Smooth muscle cell (in vitro differentiated cells): ENCODE measurements around the gene BHLHE40. TPM values are rescaled to one million over a fixed set of nuclear protein-coding genes. Genes with fewer than 3 reads are reported as not detected.
"Not testable (repeated sequence)": the region's sequence is repeated elsewhere in the genome, so short reads cannot be mapped to it uniquely, and the experiment has no call there.

Experiments used
- DNase-seq: peaks from one replicate; lab custom pipeline; 2025; ENCODE audit not compliant: unreplicated experiment; lab: John Stamatoyannopoulos, UW
- H2AFZ ChIP-seq: fragments of 200-600 bp; sonication (generic); 2 replicates; pipeline ENCODE4 v1.6.0; 2016; ENCODE audit warnings: antibody characterized with exemption, low read depth, mild to moderate bottlenecking
- H3F3A ChIP-seq: fragments of 200-600 bp; sonication (generic); 2 replicates; pipeline ENCODE4 v1.6.0; 2017; ENCODE audit warnings: antibody characterized with exemption, low read depth
- H3K27ac ChIP-seq: fragments of 200-600 bp; sonication (generic); 2 replicates; pipeline ENCODE4 v1.5.1; 2016; ENCODE audit warnings: low read depth, mild to moderate bottlenecking
- H3K27me3 ChIP-seq: fragments of 200-600 bp; sonication (generic); 2 replicates; pipeline ENCODE4 v1.6.1; 2016; ENCODE audit warnings: low read depth, mild to moderate bottlenecking
- H3K36me3 ChIP-seq: fragments of 200-600 bp; sonication (generic); 2 replicates; pipeline ENCODE4 v1.5.1; 2016; ENCODE audit warnings: low read depth
- H3K4me1 ChIP-seq: fragments of 200-600 bp; sonication (generic); 2 replicates; pipeline ENCODE4 v1.5.1; 2016; ENCODE audit warnings: low read depth
- H3K4me2 ChIP-seq: fragments of 200-600 bp; sonication (generic); 2 replicates; pipeline ENCODE4 v1.6.0; 2016; ENCODE audit warnings: mild to moderate bottlenecking
- H3K4me3 ChIP-seq: fragments of 200-600 bp; sonication (generic); 2 replicates; pipeline ENCODE4 v1.5.1; 2016; ENCODE audit warnings: mild to moderate bottlenecking
- H3K79me2 ChIP-seq: fragments of 200-600 bp; sonication (generic); 2 replicates; pipeline ENCODE4 v1.6.0; 2016; ENCODE audit warnings: low read depth, mild to moderate bottlenecking
- H3K9ac ChIP-seq: fragments of 200-600 bp; sonication (generic); 2 replicates; pipeline ENCODE4 v1.6.0; 2016; ENCODE audit warnings: low read depth
- H3K9me3 ChIP-seq: fragments of 200-600 bp; sonication (generic); replicated peaks from 2 replicates; pipeline ENCODE4 v1.5.1; 2016; ENCODE audit warnings: low read depth
- H4K20me1 ChIP-seq: fragments of 200-600 bp; sonication (generic); 2 replicates; pipeline ENCODE4 v1.6.0; 2016; ENCODE audit warnings: low read depth
- WGBS: methylation state at CpG from one replicate; pipeline ENCODE4 v1.1.7; 2016; ENCODE audit warnings: low lambda C conversion rate; 5-methylcytosine and 5-hydroxymethylcytosine counted together
- polyA plus RNA-seq: library from polyadenylated mRNA; unstranded; fragments of >200 nt; fragmentation: Nextera tagmentation; extraction: Ambion mirVana; gene quantifications from 2 replicates; pipeline ENCODE4 v1.2.1, GENCODE V29; 2016
- total RNA-seq: library from RNA; depleted of rRNA; stranded (reverse); fragments of >200 nt; gene quantifications from 2 replicates; pipeline ENCODE4 v1.2.3, GENCODE V29; 2014
- TF ChIP-seq, protein P1 (sequence below): fragments of 200-600 bp; sonication (generic); IDR thresholded peaks from 2 replicates; pipeline ENCODE4 v1.5.1; 2017; ENCODE audit warnings: borderline replicate concordance, mild to moderate bottlenecking, antibody characterized with exemption; ENCODE audit not compliant: insufficient read depth, poor library complexity, severe bottlenecking

The BHLHE40 gene
- total and polyA plus RNA-seq, 2 experiments from 2014 or later: 195 to 209 TPM

GRCh38 chr3:4963669-4964570 lies 15.3 kb upstream of the BHLHE40 start:
- WGBS: 70% methylated on average over 1 of the region's 1 CpG

GRCh38 chr3:4966006-4966405 lies 13.2 kb upstream of the BHLHE40 start:
- H3K79me2 ChIP-seq, H2AFZ ChIP-seq: not testable (repeated sequence)
- WGBS: 67% methylated on average over 5 of the region's 5 CpGs

More at GRCh38 chr3:4963669-4964570, 15.3 kb upstream of the BHLHE40 start:
- TF ChIP-seq, protein P1, sequence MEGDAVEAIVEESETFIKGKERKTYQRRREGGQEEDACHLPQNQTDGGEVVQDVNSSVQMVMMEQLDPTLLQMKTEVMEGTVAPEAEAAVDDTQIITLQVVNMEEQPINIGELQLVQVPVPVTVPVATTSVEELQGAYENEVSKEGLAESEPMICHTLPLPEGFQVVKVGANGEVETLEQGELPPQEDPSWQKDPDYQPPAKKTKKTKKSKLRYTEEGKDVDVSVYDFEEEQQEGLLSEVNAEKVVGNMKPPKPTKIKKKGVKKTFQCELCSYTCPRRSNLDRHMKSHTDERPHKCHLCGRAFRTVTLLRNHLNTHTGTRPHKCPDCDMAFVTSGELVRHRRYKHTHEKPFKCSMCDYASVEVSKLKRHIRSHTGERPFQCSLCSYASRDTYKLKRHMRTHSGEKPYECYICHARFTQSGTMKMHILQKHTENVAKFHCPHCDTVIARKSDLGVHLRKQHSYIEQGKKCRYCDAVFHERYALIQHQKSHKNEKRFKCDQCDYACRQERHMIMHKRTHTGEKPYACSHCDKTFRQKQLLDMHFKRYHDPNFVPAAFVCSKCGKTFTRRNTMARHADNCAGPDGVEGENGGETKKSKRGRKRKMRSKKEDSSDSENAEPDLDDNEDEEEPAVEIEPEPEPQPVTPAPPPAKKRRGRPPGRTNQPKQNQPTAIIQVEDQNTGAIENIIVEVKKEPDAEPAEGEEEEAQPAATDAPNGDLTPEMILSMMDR: no peak
- Histone ChIP-seq H3K4me3 (no peak overlapping the region), H3K4me1 (no peaks in the 10 kb centered on the region), H3K79me2 (no peaks in the 10 kb centered on the region), H3K4me2 (no peak overlapping the region), H2AFZ (no peak overlapping the region), H3K27ac (peak overlapping the region; percentile 21), H3K36me3 (no peaks in the 10 kb centered on the region), H3F3A (no peaks in the 10 kb centered on the region), H4K20me1 (no peaks in the 10 kb centered on the region), H3K27me3 (no peaks in the 10 kb centered on the region), H3K9me3 (no peaks in the 10 kb centered on the region), H3K9ac (no peak overlapping the region)
- DNase-seq: no peak

DNA sequence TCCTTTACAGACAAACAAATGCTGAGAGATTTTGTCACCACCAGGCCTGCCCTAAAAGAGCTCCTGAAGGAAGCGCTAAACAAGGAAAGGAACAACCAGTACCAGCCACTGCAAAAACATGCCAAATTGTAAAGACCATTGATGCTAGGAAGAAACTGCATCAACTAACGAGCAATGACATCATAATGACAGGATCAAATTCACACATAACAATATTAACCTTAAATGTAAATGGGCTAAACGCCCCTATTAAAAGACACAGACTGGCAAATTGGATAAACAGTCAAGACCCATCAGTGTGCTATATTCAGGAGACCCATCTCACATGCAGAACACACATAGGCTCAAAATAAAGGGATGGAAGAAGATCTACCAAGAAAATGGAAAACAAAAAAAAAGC lies 11.6 kb upstream of the BHLHE40 start:
- not testable (repeated sequence) for H3K9me3 ChIP-seq, H4K20me1 ChIP-seq, H3K79me2 ChIP-seq, H3F3A ChIP-seq, H3K36me3 ChIP-seq, H3K27me3 ChIP-seq, H3K4me2 ChIP-seq, H3K9ac ChIP-seq, DNase-seq, H2AFZ ChIP-seq, H3K4me3 ChIP-seq, H3K4me1 ChIP-seq, H3K27ac ChIP-seq
- 91% methylated on average over 3 of the region's 3 CpGs for WGBS

More at GRCh38 chr3:4966006-4966405, 13.2 kb upstream of the BHLHE40 start:
- H3K9ac ChIP-seq, H3K4me2 ChIP-seq, DNase-seq, H3K4me1 ChIP-seq, H3K9me3 ChIP-seq, H3K27me3 ChIP-seq, H4K20me1 ChIP-seq, H3K4me3 ChIP-seq, H3K36me3 ChIP-seq, H3F3A ChIP-seq, H3K27ac ChIP-seq: not testable (repeated sequence)

- H3K4me1 ChIP-seq, H3K27ac ChIP-seq, H3K36me3 ChIP-seq: not testable (repeated sequence)
These were observed 7.8 kb upstream of the BHLHE40 start for GRCh38 chr3:4971437-4971836.

GRCh38 chr3:4971838-4972237 lies 7.4 kb upstream of the BHLHE40 start:
- no peaks in the 10 kb centered on the region for H3K9me3 ChIP-seq
- H4K20me1 ChIP-seq: no peaks in the 10 kb centered on the region
- H3F3A ChIP-seq: peaks cover 2% of the 10 kb centered on the region
- no peak overlapping the region for H3K4me2 ChIP-seq
- no peak overlapping the region for H2AFZ ChIP-seq
- H3K4me1 ChIP-seq: peaks cover 7% of the 10 kb centered on the region
- no peaks in the 10 kb centered on the region for H3K27me3 ChIP-seq
- H3K9ac ChIP-seq: no peak overlapping the region
- no peaks in the 10 kb centered on the region for H3K79me2 ChIP-seq
- TF ChIP-seq, protein P1: no peak
- WGBS: over 99% methylated on average over 3 of the region's 3 CpGs
- no peak for DNase-seq
- no peak overlapping the region for H3K4me3 ChIP-seq
- no peak overlapping the region for H3K27ac ChIP-seq
- no peaks in the 10 kb centered on the region for H3K36me3 ChIP-seq

More at GRCh38 chr3:4971437-4971836, 7.8 kb upstream of the BHLHE40 start:
- not testable (repeated sequence) for H3K27me3 ChIP-seq, H3F3A ChIP-seq, H4K20me1 ChIP-seq, DNase-seq, H3K4me2 ChIP-seq, H3K9ac ChIP-seq, H3K9me3 ChIP-seq, H3K4me3 ChIP-seq, H3K79me2 ChIP-seq, H2AFZ ChIP-seq
- 99% methylated on average over 6 of the region's 6 CpGs for WGBS
